Left colon (tissue), 2 donors: Measurements from ENCODE around the gene UBQLN1. TPM values are rescaled to one million over a fixed set of nuclear protein-coding genes. Genes with fewer than 3 reads are reported as not detected.
"Not testable (repeated sequence)": the region's sequence is repeated elsewhere in the genome, so short reads cannot be mapped to it uniquely, and the experiment has no call there.

ENCODE experiments used
- ATAC-seq: fragments of 200-7000 bp; cut with Tn5 transposase; one replicate; pipeline ENCODE4 v1.9.1; 2020; ENCODE audit warnings: mild to moderate bottlenecking, moderate library complexity
- DNase-seq, 2 donors: peaks; one replicate each; pipeline ENCODE4 v3.0.0-alpha.2; 2020
- intact Hi-C, 2 donors: fragments of 100-400 bp; cut with DNase I in 1 of 2; cut with micrococcal nuclease in 1 of 2; formaldehyde crosslinking; loops; one replicate each; pipeline versions ENCODE4 v1.11.2 to v1.14.0; 2022; cut with DNase I, micrococcal nuclease
- long read RNA-seq: library from polyadenylated mRNA; unstranded; transcript quantifications from one replicate; pipeline ENCODE4 v2.0.0, GENCODE V29; 2021
- total RNA-seq, 2 donors: library from RNA; stranded (reverse); fragmentation: NEBNext Ultra II Directional; extraction: Animal tissue kit (Norgen Biotek cat#: 25700); gene quantifications; one replicate each; pipeline ENCODE4 v1.2.1, GENCODE V29; 2021
- donor health status: DM: no; HTN: no; CAD: no.
- donor health status: DM: yes; HTN: yes; CAD: no.

The UBQLN1 gene
- 10 to 100 TPM; 78.1 to 79.2 TPM for total RNA-seq
- long read RNA-seq, full-length matches to known transcripts, result 45 of 54 reads
- long read RNA-seq, partial matches to known transcripts, result 4 of 54 reads
- long read RNA-seq, other reads (novel, unspliced or antisense), result 5 of 54 reads

DNA sequence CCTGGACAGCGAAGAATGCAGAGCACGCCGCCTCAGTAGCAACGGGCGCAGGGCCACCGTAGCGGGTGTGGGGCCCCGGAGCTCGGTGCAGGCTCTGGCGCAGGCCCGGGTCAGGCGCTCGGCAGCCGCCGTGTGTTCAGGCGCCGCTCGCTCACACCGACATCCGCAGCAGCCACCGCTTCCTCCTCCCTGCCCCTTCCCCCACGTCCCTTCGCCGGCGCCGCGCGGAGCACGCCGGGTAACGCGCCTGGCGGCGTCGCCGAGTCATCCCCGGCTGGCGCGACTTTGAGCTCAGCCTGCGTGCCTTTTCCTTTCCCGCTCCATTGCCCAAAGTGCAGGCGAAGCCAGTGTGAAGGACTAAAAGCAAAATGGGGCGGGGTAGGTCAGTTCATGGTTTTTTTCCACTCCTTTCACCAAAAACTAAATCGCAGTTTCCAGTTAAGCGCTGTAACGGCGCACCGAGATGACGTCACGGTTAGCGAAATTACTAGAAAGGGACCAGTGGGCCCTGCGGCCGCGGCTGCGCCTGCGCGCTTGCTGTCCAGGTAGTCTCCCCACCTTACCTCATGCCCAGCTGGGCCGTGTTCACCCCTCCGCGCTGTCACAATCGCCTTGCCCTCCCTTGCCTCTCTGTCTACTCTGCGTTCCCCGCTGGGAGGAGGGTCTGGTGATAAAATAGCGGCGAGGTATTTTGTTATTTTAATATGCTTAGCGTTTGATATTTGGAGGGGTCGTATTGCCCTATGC is at the start of gene UBQLN1:
UBQLN1 (minus strand) TSS at position 191 of the 747 bp plus-strand sequence. CDS start 279 bp downstream, outside the sequence.
- peak; percentile 92 for ATAC-seq

DNA sequence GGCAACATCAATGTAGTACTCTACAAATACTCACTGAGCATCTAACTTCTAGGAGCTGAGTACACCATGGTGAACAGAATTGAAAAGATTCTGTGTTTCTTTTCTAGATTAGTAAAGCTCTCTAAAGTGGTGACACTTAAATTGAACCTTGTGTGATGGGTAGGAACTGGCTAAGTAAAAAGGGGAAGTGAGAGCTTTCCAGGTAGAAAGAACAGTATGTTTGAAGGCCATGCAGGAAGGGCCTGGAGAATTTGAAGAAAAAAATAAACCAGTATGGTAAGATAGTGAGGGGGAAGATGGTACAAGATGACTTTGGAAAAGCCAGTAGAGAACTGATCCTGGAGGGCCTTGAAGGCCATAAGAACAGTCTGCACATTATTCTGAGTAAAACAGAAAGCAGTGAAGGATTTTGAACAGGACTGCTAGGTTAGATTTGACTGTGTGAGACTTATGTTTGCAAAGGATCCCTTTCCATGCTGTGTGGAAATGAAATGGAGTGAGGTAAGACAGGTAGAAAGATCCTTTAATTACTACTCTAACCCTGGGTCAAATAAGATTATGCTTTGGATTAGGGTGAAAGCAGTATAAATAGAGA is 46.7 kb upstream of the UBQLN1 start:
- ATAC-seq (no peak), DNase-seq (no peak)

More for the DNA sequence above, at the start of gene UBQLN1:
- intact Hi-C loops, result no loop called here
- peak; percentile 95 to 98 for DNase-seq

DNA sequence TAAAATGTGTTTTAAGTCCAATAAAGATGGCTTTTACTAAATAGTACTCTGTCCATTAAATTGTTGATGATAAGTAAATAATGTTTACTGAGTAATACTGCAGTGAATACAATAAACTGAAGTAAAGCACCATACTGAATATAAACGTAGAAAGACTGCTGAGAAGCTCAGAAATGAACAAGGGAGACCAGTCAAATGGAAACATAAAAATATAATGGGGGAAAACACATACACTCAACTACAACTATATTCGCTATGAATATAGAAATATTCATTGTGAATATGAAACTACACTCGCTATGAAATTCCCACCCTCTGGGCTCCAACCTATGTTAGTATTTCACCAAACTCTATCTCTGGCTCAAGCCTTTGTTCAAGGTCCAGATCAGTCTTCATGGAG is 41.9 kb upstream of the UBQLN1 start:
- ATAC-seq (no peak), DNase-seq (no peak)
- intact Hi-C loops, result no loop called here

More for the DNA sequence above, 46.7 kb upstream of the UBQLN1 start:
- intact Hi-C loops, result no loop called here

DNA sequence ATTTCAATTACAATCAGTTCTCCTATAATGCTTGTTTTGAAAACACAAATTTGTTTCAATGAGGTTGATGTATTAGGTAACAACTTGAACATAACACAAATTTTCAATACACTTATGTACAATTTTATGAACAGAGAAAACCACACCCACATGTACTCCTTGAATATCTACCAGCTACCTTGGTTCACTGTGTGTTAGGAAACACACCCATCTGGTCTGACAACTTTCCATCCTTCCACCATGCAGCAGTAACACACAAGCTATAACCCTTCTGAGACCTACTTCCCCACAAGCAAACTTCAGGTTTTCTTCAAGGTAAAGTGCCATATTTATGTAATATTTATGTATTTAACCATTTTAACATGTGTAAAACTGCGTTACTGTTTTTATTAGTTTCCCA is 36.4 kb upstream of the UBQLN1 start:
- DNase-seq (no peak), ATAC-seq (peak; percentile 82)
- intact Hi-C loops, result no loop called here

DNA sequence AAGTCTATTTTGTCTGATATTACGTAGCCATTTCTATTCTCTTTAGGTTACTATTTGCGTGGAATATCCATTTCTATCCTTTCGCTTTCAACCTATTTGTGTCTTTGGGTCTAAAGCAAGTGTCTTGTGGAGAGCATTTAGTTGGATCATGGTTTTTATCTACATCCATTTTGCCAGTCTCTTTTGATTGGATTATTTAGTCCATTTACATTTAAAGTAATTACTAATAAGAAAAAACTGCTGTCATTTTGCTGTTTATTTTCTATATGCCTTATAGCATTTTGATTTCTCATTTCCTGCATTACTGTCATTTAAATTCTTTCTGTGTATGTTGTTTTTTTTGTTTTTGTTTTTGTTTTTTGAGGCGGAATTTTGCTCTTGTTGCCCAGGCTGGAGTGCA is 26.0 kb upstream of the UBQLN1 start:
- ATAC-seq (no peak), DNase-seq (no peak)
- intact Hi-C loops, result no loop called here

- DNase-seq, intact Hi-C loops, ATAC-seq: not testable (repeated sequence)
Observed at GRCh38 chr9:83728591-83729368, 21.0 kb upstream of the UBQLN1 start.

DNA sequence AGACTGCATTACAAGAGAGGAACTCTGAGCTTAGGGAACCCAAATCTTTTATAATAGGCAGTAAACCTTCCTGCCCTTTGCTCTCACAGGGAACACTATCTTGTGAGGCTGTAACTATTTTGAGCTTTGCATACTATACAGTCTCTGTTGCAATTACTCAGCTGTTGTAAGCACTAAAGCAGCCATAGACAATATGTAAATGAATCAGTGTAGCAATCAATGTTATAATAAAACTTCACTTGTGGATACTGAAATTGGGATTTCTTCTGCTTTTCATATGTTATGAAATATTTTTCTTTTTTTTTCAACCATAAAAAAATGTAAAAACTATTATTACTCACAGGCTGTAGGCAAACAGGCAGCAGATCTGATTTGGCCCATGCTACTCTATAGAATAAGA is 16.7 kb upstream of the UBQLN1 start:
- no peak for DNase-seq
- intact Hi-C loops, result no loop called here
- ATAC-seq, result no peak

GRCh38 chr9:83722726-83723495 is 15.2 kb upstream of the UBQLN1 start:
- intact Hi-C loops, result no loop called here
- no peak for ATAC-seq
- DNase-seq, result no peak

DNA sequence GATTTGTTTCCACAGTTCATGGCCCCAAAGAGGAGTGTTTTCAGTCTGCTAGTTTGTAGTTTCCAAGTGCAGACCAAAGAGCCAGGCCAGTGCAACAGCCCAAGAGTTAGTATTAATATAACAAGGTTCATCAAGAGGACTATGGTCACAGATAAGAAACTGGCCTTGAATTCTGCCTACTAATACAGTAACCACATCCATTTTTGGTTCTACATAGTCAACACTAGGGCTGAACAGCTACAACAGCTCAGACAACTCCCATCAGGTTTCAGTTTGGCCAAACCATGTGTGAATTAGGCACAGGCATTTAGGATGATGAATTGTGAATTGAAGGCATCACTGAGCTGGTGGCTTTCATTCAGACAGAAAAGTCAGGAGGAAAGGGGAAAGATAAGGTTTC is 13.8 kb upstream of the UBQLN1 start:
- DNase-seq (no peak), ATAC-seq (no peak)
- intact Hi-C loops, result no loop called here

DNA sequence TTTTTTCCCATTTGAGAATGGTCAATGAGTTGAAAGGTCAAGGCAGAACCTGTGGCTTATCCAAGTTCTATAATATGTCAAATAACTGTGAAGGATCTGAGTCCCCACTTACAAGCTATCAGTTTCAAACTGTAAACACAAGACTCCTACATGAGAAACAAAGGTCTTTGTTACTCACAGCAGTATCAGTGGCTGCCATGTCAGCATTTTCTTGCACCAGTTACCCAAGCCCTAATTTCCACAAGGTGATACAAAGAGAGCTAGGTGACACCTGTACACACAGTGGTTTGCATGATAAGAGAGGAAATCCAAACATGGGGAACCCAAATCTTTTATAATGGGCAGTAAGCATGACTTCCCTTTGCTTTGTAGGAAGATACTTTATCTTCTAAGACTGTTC is 8.0 kb upstream of the UBQLN1 start:
- no peak for DNase-seq
- no peak for ATAC-seq
- intact Hi-C loops, result no loop called here

GRCh38 chr9:83715221-83715620 is 7.5 kb upstream of the UBQLN1 start:
- DNase-seq (no peak), ATAC-seq (no peak)
- intact Hi-C loops, result no loop called here

- ATAC-seq (no peak), DNase-seq (no peak)
- intact Hi-C loops, result no loop called here
Observed at GRCh38 chr9:83714329-83714728, 6.6 kb upstream of the UBQLN1 start.

GRCh38 chr9:83708515-83709158 is 879 bp upstream of the UBQLN1 start:
- DNase-seq, result peak; percentile 78 to 85
- intact Hi-C loops, result no loop called here
- ATAC-seq, result peak; percentile 61

- DNase-seq (no peak), ATAC-seq (peak; percentile 72)
- intact Hi-C loops, result no loop called here
Observed at GRCh38 chr9:83707518-83707767, 315 bp downstream of the UBQLN1 start.

- DNase-seq (peak; percentile 34 to 64), ATAC-seq (peak; percentile 25)
- intact Hi-C loops, result no loop called here
Observed at GRCh38 chr9:83706676-83707517, 861 bp downstream of the UBQLN1 start.

- ATAC-seq, intact Hi-C loops, DNase-seq: not testable (repeated sequence)
Observed at GRCh38 chr9:83705219-83705651, 2.5 kb downstream of the UBQLN1 start.

- ATAC-seq, result peak; percentile 79
- intact Hi-C loops, result no loop called here
- DNase-seq, result no peak
Observed at GRCh38 chr9:83701769-83702168, 6.0 kb downstream of the UBQLN1 start.

DNA sequence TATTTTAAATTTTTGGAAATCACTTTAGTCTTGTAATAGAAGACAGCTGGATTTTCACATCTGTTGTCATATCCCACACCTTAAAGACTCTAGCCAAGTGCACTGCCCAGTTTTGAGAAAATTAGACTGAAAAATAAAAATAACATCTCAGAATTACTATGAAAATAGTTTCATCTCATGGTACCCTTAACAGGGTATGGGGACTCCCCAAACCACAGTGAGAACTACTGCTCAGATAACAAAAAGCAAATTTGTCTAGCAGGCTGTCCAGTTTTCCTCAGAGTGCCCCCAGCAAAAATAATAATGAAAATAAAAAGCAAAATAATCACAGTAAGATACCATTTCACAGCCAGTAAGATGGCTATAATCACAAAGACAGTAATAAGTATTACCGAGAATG is 6.5 kb downstream of the UBQLN1 start:
- DNase-seq (no peak), ATAC-seq (no peak)
- intact Hi-C loops, result no loop called here
